ENCODE data around the gene LIN7A. TPM values are rescaled to one million over a fixed set of nuclear protein-coding genes. Genes with fewer than 3 reads are reported as not detected.

LIN7A gene
- total RNA-seq, 6 experiments from 2014 or later, result 13.4 to 23.0 (median 20.2) TPM

DNA sequence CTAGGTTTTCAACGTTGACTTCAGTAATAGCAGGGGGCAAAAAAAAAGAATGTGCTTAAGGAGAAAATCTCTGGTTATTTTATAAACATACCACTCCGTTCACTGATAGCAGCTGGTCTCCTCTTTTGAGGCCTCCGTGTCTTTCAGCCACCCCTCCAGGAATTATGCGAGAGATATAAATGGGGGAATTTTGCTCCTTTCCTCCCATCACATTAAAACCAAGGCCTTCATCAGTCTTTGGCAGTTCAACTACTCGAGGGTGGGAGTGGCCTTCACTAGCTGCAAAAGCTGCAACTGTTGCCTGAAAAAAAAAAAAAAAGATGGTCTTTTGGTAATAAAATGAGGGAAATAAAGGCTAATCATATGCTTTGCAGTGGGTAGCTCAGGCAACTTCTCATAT lies 92.1 kb downstream of the LIN7A start:
- no peaks in the 10 kb centered on the region for H3K4me1 ChIP-seq
- H3K27me3 ChIP-seq, result no peaks in the 10 kb centered on the region
- WGBS (ENCODE audit: insufficient coverage, low coverage, low lambda C conversion rate, missing lambda C conversion rate), result 72% methylated on average over 5 of the region's 5 CpGs
- TF ChIP-seq, protein P1, sequence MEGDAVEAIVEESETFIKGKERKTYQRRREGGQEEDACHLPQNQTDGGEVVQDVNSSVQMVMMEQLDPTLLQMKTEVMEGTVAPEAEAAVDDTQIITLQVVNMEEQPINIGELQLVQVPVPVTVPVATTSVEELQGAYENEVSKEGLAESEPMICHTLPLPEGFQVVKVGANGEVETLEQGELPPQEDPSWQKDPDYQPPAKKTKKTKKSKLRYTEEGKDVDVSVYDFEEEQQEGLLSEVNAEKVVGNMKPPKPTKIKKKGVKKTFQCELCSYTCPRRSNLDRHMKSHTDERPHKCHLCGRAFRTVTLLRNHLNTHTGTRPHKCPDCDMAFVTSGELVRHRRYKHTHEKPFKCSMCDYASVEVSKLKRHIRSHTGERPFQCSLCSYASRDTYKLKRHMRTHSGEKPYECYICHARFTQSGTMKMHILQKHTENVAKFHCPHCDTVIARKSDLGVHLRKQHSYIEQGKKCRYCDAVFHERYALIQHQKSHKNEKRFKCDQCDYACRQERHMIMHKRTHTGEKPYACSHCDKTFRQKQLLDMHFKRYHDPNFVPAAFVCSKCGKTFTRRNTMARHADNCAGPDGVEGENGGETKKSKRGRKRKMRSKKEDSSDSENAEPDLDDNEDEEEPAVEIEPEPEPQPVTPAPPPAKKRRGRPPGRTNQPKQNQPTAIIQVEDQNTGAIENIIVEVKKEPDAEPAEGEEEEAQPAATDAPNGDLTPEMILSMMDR (IDR thresholded peaks at IDR 0.05), result no peak
- no peak for TF ChIP-seq POLR2A (IDR thresholded peaks at IDR 0.05)
- DNase-seq, result no peak
- H3K9me3 ChIP-seq, result no peaks in the 10 kb centered on the region
- no peak overlapping the region for H3K4me3 ChIP-seq
- H3K27ac ChIP-seq, result no peak overlapping the region
- no peak for ATAC-seq
- H3K36me3 ChIP-seq, result peaks cover 0 to 3% (median 0%) of the 10 kb centered on the region in 4 donors
- intact Hi-C loops (cut with DNase I), result no loop called here

DNA sequence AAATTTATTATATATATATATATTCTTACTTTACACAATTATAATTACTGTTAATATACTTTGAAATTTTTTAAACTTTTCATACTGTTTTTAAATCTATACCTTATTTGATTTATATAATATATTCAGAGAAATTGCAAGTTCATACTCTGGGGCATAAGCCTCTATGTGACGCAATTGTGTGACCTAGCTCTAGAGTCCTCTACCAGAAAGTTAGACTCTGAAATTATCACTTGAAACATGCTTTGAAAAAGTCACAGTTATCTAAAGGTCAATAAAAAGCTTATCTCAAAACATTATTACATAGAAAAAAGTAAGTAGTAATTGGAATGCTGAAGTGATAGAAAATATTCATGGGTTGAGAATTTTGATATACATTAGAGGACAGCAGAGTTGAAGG lies 93.8 kb downstream of the LIN7A start:
- no peak overlapping the region for H3K4me3 ChIP-seq

GRCh38 chr12:80838708-80839107 lies 99.0 kb downstream of the LIN7A start:
- peaks cover 0 to 20% (median 0%) of the 10 kb centered on the region in 4 donors for H3K4me1 ChIP-seq
- H3K36me3 ChIP-seq, result peaks cover 0 to 3% (median 0%) of the 10 kb centered on the region in 4 donors
- ATAC-seq (peak; percentile 12 to 31 (median 27)), DNase-seq (no peak)
- TF ChIP-seq, protein P1 (IDR thresholded peaks at IDR 0.05), result no peak
- no peak for TF ChIP-seq POLR2A (IDR thresholded peaks at IDR 0.05)
- H3K27ac ChIP-seq, result peak overlapping the region in 2 of 3 donors; percentile 12 to 35
- no peak overlapping the region for H3K4me3 ChIP-seq
- no peaks in the 10 kb centered on the region for H3K9me3 ChIP-seq
- 20% methylated on average over 1 of the region's 1 CpG for WGBS (ENCODE audit: insufficient coverage, low coverage, low lambda C conversion rate, missing lambda C conversion rate)
- intact Hi-C loops (cut with DNase I), result loop anchor here in 1 of 2 donors (10.0 kb wide), 1 partner anchor 106 kb away; no protein-coding TSS in a partner anchor
- no peaks in the 10 kb centered on the region for H3K27me3 ChIP-seq

More for the DNA sequence above, 93.8 kb downstream of the LIN7A start:
- Histone ChIP-seq H3K27ac (no peak overlapping the region), H3K4me1 (peaks cover 0 to 5% (median 0%) of the 10 kb centered on the region in 4 donors), H3K9me3 (no peaks in the 10 kb centered on the region), H3K27me3 (no peaks in the 10 kb centered on the region), H3K36me3 (peaks cover 0 to 3% (median 0%) of the 10 kb centered on the region in 4 donors)
- ATAC-seq (peak in 1 of 4 donors; percentile 55), DNase-seq (no peak)
- intact Hi-C loops (cut with DNase I), result no loop called here
- 50% methylated on average over 1 of the region's 1 CpG for WGBS (ENCODE audit: insufficient coverage, low coverage, low lambda C conversion rate, missing lambda C conversion rate)
- TF ChIP-seq POLR2A (IDR thresholded peaks at IDR 0.05), result no peak
- TF ChIP-seq, protein P1 (IDR thresholded peaks at IDR 0.05), result no peak

DNA sequence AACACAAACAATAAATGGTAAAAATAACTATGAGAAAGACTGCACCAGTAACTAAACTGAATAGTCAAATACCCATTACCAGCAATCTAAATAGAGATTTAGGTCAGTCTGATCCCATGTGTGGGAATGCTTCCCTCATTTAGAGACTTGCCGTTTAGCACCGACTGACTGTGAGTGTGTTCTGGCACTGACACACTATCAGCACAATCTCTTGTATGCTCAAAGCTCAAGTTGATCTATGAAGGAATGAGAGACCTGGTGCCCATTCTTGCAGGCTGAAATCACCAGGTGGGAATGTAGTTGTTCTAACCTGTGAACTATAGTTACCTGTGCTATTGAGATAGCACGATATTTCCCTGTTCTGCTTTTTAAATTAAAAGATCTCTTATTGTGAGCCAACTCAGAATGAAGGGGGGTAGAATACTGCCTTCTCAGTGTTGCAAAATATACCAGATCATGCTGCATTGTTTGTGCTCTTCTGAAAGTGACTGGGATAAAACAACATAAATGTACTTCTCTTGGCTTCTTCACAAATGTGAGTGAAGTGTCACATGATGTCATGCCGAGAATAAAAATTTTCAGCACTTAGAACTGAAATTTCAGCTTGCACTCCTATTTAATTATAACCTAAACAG lies 99.6 kb downstream of the LIN7A start:
- intact Hi-C loops (cut with DNase I), result loop anchor here in 1 of 2 donors (10.0 kb wide), 1 partner anchor 107 kb away; no protein-coding TSS in a partner anchor
- 9% methylated on average over 4 of the region's 4 CpGs for WGBS (ENCODE audit: insufficient coverage, low coverage, low lambda C conversion rate, missing lambda C conversion rate)
- peak; percentile 72 to 86 (median 82) for ATAC-seq

More for the DNA sequence above, 99.6 kb downstream of the LIN7A start:
- no peak overlapping the region for H3K4me3 ChIP-seq
- H3K27ac ChIP-seq, result peak overlapping the region in 2 of 3 donors; percentile 12 to 35
- H3K9me3 ChIP-seq, result no peaks in the 10 kb centered on the region
- H3K4me1 ChIP-seq, result peaks cover 0 to 20% (median 0%) of the 10 kb centered on the region in 4 donors
- TF ChIP-seq, protein P1 (IDR thresholded peaks at IDR 0.05), result no peak
- TF ChIP-seq POLR2A (IDR thresholded peaks at IDR 0.05), result no peak
- H3K36me3 ChIP-seq, result peaks cover 0 to 3% (median 0%) of the 10 kb centered on the region in 4 donors
- H3K27me3 ChIP-seq, result no peaks in the 10 kb centered on the region
- no peak for DNase-seq
